Astrocyte (in vitro differentiated cells and primary cell): ENCODE data around the gene DOCK2. TPM values are rescaled to one million over a fixed set of nuclear protein-coding genes. Genes with fewer than 3 reads are reported as not detected.

Source experiments
- DNase-seq: peaks from one replicate; pipeline ENCODE4 v3.0.0-alpha.2; 2010; ENCODE audit warnings: low read depth
- FAIRE-seq: peaks from 2 replicates; lab custom pipeline; 2011; peaks lifted over from hg19 to GRCh38; lab: Jason Lieb, UNC
- H2AFZ ChIP-seq: 2 replicates; pipeline ENCODE4 v1.6.0; 2012; ENCODE audit warnings: low read depth, low read length, inconsistent platforms
- H3K27ac ChIP-seq: 2 replicates; pipeline ENCODE4 v1.5.1; 2011; ENCODE audit warnings: low read depth, low read length, inconsistent platforms
- H3K27me3 ChIP-seq: 2 replicates; pipeline ENCODE4 v1.6.0; 2011; ENCODE audit warnings: low read length, inconsistent platforms; ENCODE audit not compliant: insufficient read depth
- H3K36me3 ChIP-seq: 2 replicates; pipeline ENCODE4 v1.5.1; 2011; ENCODE audit warnings: low read length, inconsistent platforms; ENCODE audit not compliant: insufficient read depth
- H3K4me1 ChIP-seq: 2 replicates; pipeline ENCODE4 v1.5.1; 2011; ENCODE audit warnings: low read length, inconsistent platforms; ENCODE audit not compliant: insufficient read depth
- H3K4me2 ChIP-seq: 2 replicates; pipeline ENCODE4 v1.6.0; 2012; ENCODE audit warnings: low read length, inconsistent platforms
- H3K4me3 ChIP-seq: 2 replicates; pipeline ENCODE4 v1.5.1; 2011; ENCODE audit warnings: low read depth, mild to moderate bottlenecking, low read length, inconsistent platforms; ENCODE audit not compliant: insufficient read depth
- H3K79me2 ChIP-seq: 2 replicates; pipeline ENCODE4 v1.6.0; 2012; ENCODE audit warnings: mild to moderate bottlenecking, low read length, inconsistent platforms; ENCODE audit not compliant: insufficient read depth
- H3K9ac ChIP-seq: 2 replicates; pipeline ENCODE4 v1.6.0; 2012; ENCODE audit warnings: mild to moderate bottlenecking, low read length, inconsistent platforms
- H3K9me3 ChIP-seq: 2 replicates; pipeline ENCODE4 v1.5.1; 2012; ENCODE audit warnings: low read depth, mild to moderate bottlenecking, low read length, inconsistent platforms; ENCODE audit not compliant: insufficient read depth
- H4K20me1 ChIP-seq: 2 replicates; pipeline ENCODE4 v1.6.0; 2012; ENCODE audit warnings: low read length, inconsistent platforms; ENCODE audit not compliant: insufficient read depth
- H3K27ac Mint-ChIP-seq: one replicate; pipeline ENCODE4 v1.8.0; 2021; ENCODE audit warnings: mild to moderate bottlenecking, mixed read lengths; ENCODE audit not compliant: unreplicated experiment
- H3K27me3 Mint-ChIP-seq: one replicate; pipeline ENCODE4 v1.8.0; 2021; ENCODE audit warnings: low read depth, mixed read lengths; ENCODE audit not compliant: unreplicated experiment
- H3K36me3 Mint-ChIP-seq: one replicate; pipeline ENCODE4 v1.8.0; 2021; ENCODE audit warnings: low read depth, mixed read lengths; ENCODE audit not compliant: unreplicated experiment
- H3K4me1 Mint-ChIP-seq: one replicate; pipeline ENCODE4 v1.8.0; 2021; ENCODE audit warnings: low read depth, mixed read lengths; ENCODE audit not compliant: unreplicated experiment
- H3K4me3 Mint-ChIP-seq: one replicate; pipeline ENCODE4 v1.8.0; 2021; ENCODE audit warnings: mild to moderate bottlenecking, moderate library complexity, mixed read lengths; ENCODE audit not compliant: unreplicated experiment
- H3K9me3 Mint-ChIP-seq: one replicate; pipeline ENCODE4 v1.8.0; 2021; ENCODE audit warnings: mild to moderate bottlenecking, mixed read lengths; ENCODE audit not compliant: unreplicated experiment
- EZH2 ChIP-seq: IDR thresholded peaks from 2 replicates; pipeline ENCODE4 v1.6.1; 2012; ENCODE audit warnings: mild to moderate bottlenecking, low read length, inconsistent platforms; ENCODE audit not compliant: insufficient read depth
- total RNA-seq: library from RNA; stranded (reverse); gene quantifications from 2 replicates; pipeline ENCODE4 v1.2.1, GENCODE V29; 2021
- TF ChIP-seq, protein P1 (sequence below): IDR thresholded peaks from 2 replicates; pipeline ENCODE4 v1.5.1; 2011; ENCODE audit warnings: low read depth, mild to moderate bottlenecking, inconsistent platforms, low read length, moderate library complexity; ENCODE audit not compliant: insufficient read depth

Gene DOCK2
- total RNA-seq, 1 donor from 2014 or later = 0.66 TPM

GRCh38 chr5:169918228-169918627, 281.2 kb downstream of the DOCK2 start:
- H3K79me2 ChIP-seq = peaks cover 11% of the 10 kb centered on the region
- FAIRE-seq (no peak), DNase-seq (no peak)
- H3K9me3 ChIP-seq = no peaks in the 10 kb centered on the region
- H3K4me2 ChIP-seq = no peak overlapping the region
- TF ChIP-seq, protein P1, sequence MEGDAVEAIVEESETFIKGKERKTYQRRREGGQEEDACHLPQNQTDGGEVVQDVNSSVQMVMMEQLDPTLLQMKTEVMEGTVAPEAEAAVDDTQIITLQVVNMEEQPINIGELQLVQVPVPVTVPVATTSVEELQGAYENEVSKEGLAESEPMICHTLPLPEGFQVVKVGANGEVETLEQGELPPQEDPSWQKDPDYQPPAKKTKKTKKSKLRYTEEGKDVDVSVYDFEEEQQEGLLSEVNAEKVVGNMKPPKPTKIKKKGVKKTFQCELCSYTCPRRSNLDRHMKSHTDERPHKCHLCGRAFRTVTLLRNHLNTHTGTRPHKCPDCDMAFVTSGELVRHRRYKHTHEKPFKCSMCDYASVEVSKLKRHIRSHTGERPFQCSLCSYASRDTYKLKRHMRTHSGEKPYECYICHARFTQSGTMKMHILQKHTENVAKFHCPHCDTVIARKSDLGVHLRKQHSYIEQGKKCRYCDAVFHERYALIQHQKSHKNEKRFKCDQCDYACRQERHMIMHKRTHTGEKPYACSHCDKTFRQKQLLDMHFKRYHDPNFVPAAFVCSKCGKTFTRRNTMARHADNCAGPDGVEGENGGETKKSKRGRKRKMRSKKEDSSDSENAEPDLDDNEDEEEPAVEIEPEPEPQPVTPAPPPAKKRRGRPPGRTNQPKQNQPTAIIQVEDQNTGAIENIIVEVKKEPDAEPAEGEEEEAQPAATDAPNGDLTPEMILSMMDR = no peak
- no peak for TF ChIP-seq EZH2
- H3K36me3 ChIP-seq = peaks cover 3% of the 10 kb centered on the region
- Mint-ChIP-seq H3K9me3 (no peaks in the 10 kb centered on the region), H3K4me1 (no peaks in the 10 kb centered on the region), H3K27ac (no peak overlapping the region), H3K36me3 (no peaks in the 10 kb centered on the region), H3K27me3 (no peaks in the 10 kb centered on the region), H3K4me3 (no peak overlapping the region)
- no peak overlapping the region for H3K27ac ChIP-seq
- no peak overlapping the region for H2AFZ ChIP-seq
- no peak overlapping the region for H3K4me3 ChIP-seq
- H3K4me1 ChIP-seq = no peaks in the 10 kb centered on the region
- H3K9ac ChIP-seq = no peak overlapping the region
- H4K20me1 ChIP-seq = peaks cover 15% of the 10 kb centered on the region
- no peaks in the 10 kb centered on the region for H3K27me3 ChIP-seq

DNA sequence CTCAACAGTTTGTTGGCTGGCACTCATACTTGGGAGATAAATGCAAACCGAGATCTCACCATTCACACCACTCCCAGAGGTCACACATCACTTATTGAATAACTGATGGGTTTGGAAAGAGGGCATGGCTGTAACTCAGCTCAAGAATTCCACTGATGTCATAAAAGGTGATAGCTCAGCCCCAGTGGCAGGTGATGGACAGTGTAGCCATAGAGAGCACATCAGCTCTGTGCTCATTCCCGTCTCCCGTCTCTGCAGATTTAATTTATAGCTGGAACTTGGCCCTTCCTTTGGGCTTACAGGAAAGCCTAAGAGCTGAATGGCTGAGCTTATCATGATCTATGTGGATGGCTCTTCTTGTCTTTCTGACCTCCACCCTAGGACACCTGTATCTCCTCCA, 283.4 kb downstream of the DOCK2 start:
- peaks cover 11% of the 10 kb centered on the region for H3K79me2 ChIP-seq

GRCh38 chr5:169921384-169921783, 284.3 kb downstream of the DOCK2 start:
- Mint-ChIP-seq H3K27ac (no peak overlapping the region), H3K36me3 (no peaks in the 10 kb centered on the region), H3K27me3 (no peaks in the 10 kb centered on the region), H3K4me1 (no peaks in the 10 kb centered on the region), H3K9me3 (no peaks in the 10 kb centered on the region), H3K4me3 (no peak overlapping the region)
- Histone ChIP-seq H3K4me3 (no peak overlapping the region), H3K27ac (no peak overlapping the region), H3K9ac (no peak overlapping the region), H2AFZ (no peak overlapping the region), H3K4me1 (no peaks in the 10 kb centered on the region), H3K27me3 (no peaks in the 10 kb centered on the region), H3K36me3 (peaks cover 3% of the 10 kb centered on the region), H3K9me3 (no peaks in the 10 kb centered on the region), H3K4me2 (no peak overlapping the region), H3K79me2 (peaks cover 7% of the 10 kb centered on the region), H4K20me1 (no peaks in the 10 kb centered on the region)
- no peak for FAIRE-seq
- DNase-seq = no peak
- TF ChIP-seq, protein P1 = no peak
- no peak for TF ChIP-seq EZH2

More for the DNA sequence above, 283.4 kb downstream of the DOCK2 start:
- no peaks in the 10 kb centered on the region for H3K27me3 Mint-ChIP-seq
- Histone ChIP-seq H3K4me3 (no peak overlapping the region), H3K27ac (no peak overlapping the region), H3K27me3 (no peaks in the 10 kb centered on the region), H3K4me2 (no peak overlapping the region), H3K36me3 (peaks cover 3% of the 10 kb centered on the region), H3K9ac (no peak overlapping the region), H3K4me1 (no peaks in the 10 kb centered on the region), H3K9me3 (no peaks in the 10 kb centered on the region), H4K20me1 (peaks cover 2% of the 10 kb centered on the region), H2AFZ (no peak overlapping the region)
- H3K36me3 Mint-ChIP-seq = no peaks in the 10 kb centered on the region
- no peaks in the 10 kb centered on the region for H3K9me3 Mint-ChIP-seq
- FAIRE-seq (no peak), DNase-seq (no peak)
- TF ChIP-seq, protein P1 = no peak
- no peak for TF ChIP-seq EZH2
- no peak overlapping the region for H3K27ac Mint-ChIP-seq
- no peaks in the 10 kb centered on the region for H3K4me1 Mint-ChIP-seq
- no peak overlapping the region for H3K4me3 Mint-ChIP-seq
